ENCODE measurements around the gene YTHDF1. TPM values are rescaled to one million over a fixed set of nuclear protein-coding genes. Genes with fewer than 3 reads are reported as not detected.

Gene YTHDF1
- total and polyA plus RNA-seq, 11 donors: 14.7 to 38.2 (median 22.5) TPM

GRCh38 chr20:63163596-63164483 is 52.1 kb downstream of the YTHDF1 start:
- ATAC-seq (no peak), DNase-seq (peak in 2 of 5 donors; percentile 13 to 24)
- Histone ChIP-seq H3K4me1 (no peaks in the 10 kb centered on the region), H3K36me3 (no peaks in the 10 kb centered on the region), H3K9me3 (no peaks in the 10 kb centered on the region), H3K27me3 (peaks cover 0 to 60% (median 0%) of the 10 kb centered on the region in 9 donors), H3K4me3 (no peak overlapping the region), H3K27ac (no peak overlapping the region)
- TF ChIP-seq POLR2A (IDR thresholded peaks at IDR 0.05): no peak
- TF ChIP-seq CTCF (IDR thresholded peaks at IDR 0.05): no peak
- 53 to 61% (median 54%) methylated on average over 16 to 17 of the region's 17 CpGs for WGBS, 4 donors
- intact Hi-C loops (cut with DNase I): no loop called here

- H3K9me3 ChIP-seq: no peaks in the 10 kb centered on the region
- H3K27ac ChIP-seq: no peak overlapping the region
- 70 to 80% (median 75%) methylated on average over 4 to 6 of the region's 6 CpGs for WGBS, 4 donors
- DNase-seq (peak in 2 of 5 donors; percentile 7 to 28), ATAC-seq (no peak)
- H3K27me3 ChIP-seq: peaks cover 0 to 66% (median 0%) of the 10 kb centered on the region in 9 donors
- no peak for TF ChIP-seq CTCF (IDR thresholded peaks at IDR 0.05)
- intact Hi-C loops (cut with DNase I): no loop called here
- no peaks in the 10 kb centered on the region for H3K36me3 ChIP-seq
- no peaks in the 10 kb centered on the region for H3K4me1 ChIP-seq
- H3K4me3 ChIP-seq: no peak overlapping the region
These were observed 52.8 kb downstream of the YTHDF1 start for GRCh38 chr20:63163171-63163570.

DNA sequence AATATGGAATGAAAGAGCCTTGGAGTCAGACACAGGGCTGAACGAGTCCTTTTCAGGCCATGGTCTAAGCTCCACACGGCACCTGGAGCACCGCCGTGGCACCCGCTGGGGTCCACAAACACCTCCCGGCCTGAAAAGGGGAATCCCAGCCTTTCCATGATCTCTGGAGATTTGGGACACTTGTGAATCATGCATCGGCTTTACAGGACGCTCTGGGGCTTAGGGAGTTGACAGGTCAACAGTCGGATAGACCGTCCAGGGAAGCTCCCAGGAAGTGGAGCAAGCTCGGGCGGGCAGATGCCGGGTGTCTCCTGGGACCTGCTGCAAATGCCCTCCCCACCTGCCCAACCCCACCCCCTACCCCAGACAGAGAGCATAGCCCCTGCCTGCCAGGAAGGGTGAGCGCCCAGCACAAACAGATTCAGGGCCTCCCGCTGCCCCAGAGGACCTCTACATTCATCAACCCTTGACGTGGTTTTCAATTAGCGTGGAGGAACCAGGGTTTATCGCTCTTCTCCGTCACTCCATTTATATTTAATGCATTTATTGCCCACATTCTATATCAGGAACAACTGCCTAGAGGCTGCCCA is 53.6 kb downstream of the YTHDF1 start:
- Histone ChIP-seq H3K4me3 (no peak overlapping the region), H3K9me3 (no peaks in the 10 kb centered on the region), H3K4me1 (no peaks in the 10 kb centered on the region), H3K27me3 (peaks cover 0 to 71% (median 2%) of the 10 kb centered on the region in 9 donors), H3K27ac (no peak overlapping the region), H3K36me3 (no peaks in the 10 kb centered on the region)
- no peak for ATAC-seq
- TF ChIP-seq CTCF (IDR thresholded peaks at IDR 0.05) (no peak), POLR2A (IDR thresholded peaks at IDR 0.05) (no peak)
- DNase-seq: peak in 2 of 5 donors; percentile 3 to 20
- intact Hi-C loops (cut with DNase I): no loop called here
- WGBS, 4 donors: 75 to 82% (median 80%) methylated on average over 17 to 19 of the region's 19 CpGs

- peaks cover 0 to 76% (median 2%) of the 10 kb centered on the region in 9 donors for H3K27me3 ChIP-seq
- H3K27ac ChIP-seq: no peak overlapping the region
- H3K36me3 ChIP-seq: no peaks in the 10 kb centered on the region
- DNase-seq (peak in 2 of 5 donors; percentile 10 to 36), ATAC-seq (no peak)
- intact Hi-C loops (cut with DNase I): no loop called here
- no peaks in the 10 kb centered on the region for H3K4me1 ChIP-seq
- 75 to 88% (median 78%) methylated on average over 9 to 11 of the region's 11 CpGs for WGBS, 4 donors
- TF ChIP-seq CTCF (IDR thresholded peaks at IDR 0.05) (no peak), POLR2A (IDR thresholded peaks at IDR 0.05) (no peak)
- no peaks in the 10 kb centered on the region for H3K9me3 ChIP-seq
- no peak overlapping the region for H3K4me3 ChIP-seq
These were observed 54.7 kb downstream of the YTHDF1 start for GRCh38 chr20:63161176-63161651.
